GM12874 (cell line): Measurements from ENCODE around the gene SLC7A8.

ENCODE experiments used
- CTCF ChIP-seq: IDR thresholded peaks from 2 replicates; pipeline ENCODE4 v1.5.1; 2011; ENCODE audit warnings: low read depth, mild to moderate bottlenecking, control low read depth, low read length, moderate library complexity; ENCODE audit not compliant: insufficient read depth

Gene SLC7A8

GRCh38 chr14:23114120-23114458 is 69.4 kb downstream of the SLC7A8 start:
- no peak for TF ChIP-seq CTCF

- TF ChIP-seq CTCF, result no peak
Observed at GRCh38 chr14:23113431-23114119, 69.9 kb downstream of the SLC7A8 start.

- TF ChIP-seq CTCF, result no peak
Observed at GRCh38 chr14:23112359-23113178, 70.9 kb downstream of the SLC7A8 start.

- no peak for TF ChIP-seq CTCF
Observed at GRCh38 chr14:23110579-23111365, 72.7 kb downstream of the SLC7A8 start.

GRCh38 chr14:23109769-23110168 is 73.7 kb downstream of the SLC7A8 start:
- TF ChIP-seq CTCF, result no peak

- TF ChIP-seq CTCF, result no peak
Observed at GRCh38 chr14:23106747-23107045, 76.8 kb downstream of the SLC7A8 start.

GRCh38 chr14:23105348-23105824 is 78.1 kb downstream of the SLC7A8 start:
- TF ChIP-seq CTCF, result no peak
